ENCODE results near the gene SEMA7A.

- peak; percentile 30; the same call in 1 of the 2 replicates for TF ChIP-seq CTCF (IDR thresholded peaks at IDR 0.05; ENCODE audit: low read depth, low read length)
- TF ChIP-seq EZH2phosphoT487 (IDR thresholded peaks at IDR 0.05; ENCODE audit: low read depth) = no peak
Measured at GRCh38 chr15:74383695-74384565, 49.8 kb downstream of the SEMA7A start.

Data from OCI-LY3 (cell line).